Gastroesophageal sphincter (tissue), 4 donors: ENCODE data around the gene MED22. TPM values are rescaled to one million over a fixed set of nuclear protein-coding genes. Genes with fewer than 3 reads are reported as not detected.

Source experiments
- ATAC-seq: fragments of 150-250 bp; one replicate; pipeline ENCODE4 v1.9.1; 2016; ENCODE audit warnings: mild to moderate bottlenecking, moderate library complexity
- H3K27ac ChIP-seq, 4 donors: fragments of 200-600 bp; sonication (generic) in 3 of 4; 1 replicate in 3 of 4; 2 replicates in 1 of 4; pipeline ENCODE4 v1.5.1; 2016 to 2019
- H3K27me3 ChIP-seq: fragments of 200-600 bp; sonication (generic); one replicate; pipeline ENCODE4 v1.5.1; 2019
- H3K36me3 ChIP-seq, 2 donors: fragments of 200-600 bp; sonication (generic); one replicate each; pipeline ENCODE4 v1.5.1; 2019; ENCODE audit warnings: control low read depth in 1 of 2
- H3K4me1 ChIP-seq, 3 donors: fragments of 200-600 bp; sonication (generic); 1 replicate in 2 of 3; 2 replicates in 1 of 3; pipeline ENCODE4 v1.5.1; 2016 to 2019; ENCODE audit warnings: control low read depth in 2 of 3
- H3K4me3 ChIP-seq, 2 donors: fragments of 200-600 bp; sonication (generic); one replicate each; pipeline ENCODE4 v1.5.1; 2019; ENCODE audit warnings: mild to moderate bottlenecking in 1 of 2, moderate library complexity in 1 of 2
- H3K9me3 ChIP-seq, 3 donors: fragments of 200-600 bp; sonication (generic); one replicate each; pipeline ENCODE4 v1.5.1; 2017 to 2019; ENCODE audit warnings: control low read depth in 2 of 3
- EP300 ChIP-seq: sonication (generic); formaldehyde crosslinking; IDR thresholded peaks from one replicate; pipeline ENCODE4 v1.6.1; 2017; ENCODE audit warnings: antibody characterized with exemption, mild to moderate bottlenecking
- POLR2A ChIP-seq, 2 donors: fragments of 450-650 bp; IDR thresholded peaks; one replicate each; pipeline ENCODE4 v1.6.1; 2017; ENCODE audit warnings: antibody characterized with exemption in 2 of 2, mild to moderate bottlenecking in 2 of 2, moderate library complexity in 1 of 2
- POLR2AphosphoS5 ChIP-seq: sonication (generic); formaldehyde crosslinking; IDR thresholded peaks from one replicate; pipeline ENCODE4 v1.6.1; 2017; ENCODE audit warnings: antibody characterized with exemption
- WGBS, 2 donors: methylation state at CpG; one replicate each; pipeline ENCODE4 v1.1.5; 2018; ENCODE audit warnings: low coverage in 1 of 2; 5-methylcytosine and 5-hydroxymethylcytosine counted together
- total RNA-seq, 4 donors: library from RNA; depleted of rRNA; stranded (reverse); fragments of >200 nt; gene quantifications; one replicate each; pipeline ENCODE4 v1.1.0, GENCODE V29; 2016
- TF ChIP-seq, protein P1 (sequence below), 4 experiments: fragments of 200-600 bp in 2 of 4; fragments of 450-650 bp in 2 of 4; sonication (generic) in 1 of 4; IDR thresholded peaks; one replicate each; pipeline ENCODE4 v1.5.1; 2017 to 2019; ENCODE audit warnings: antibody characterized with exemption in 4 of 4, mild to moderate bottlenecking in 2 of 4, moderate library complexity in 2 of 4

The MED22 gene
- total RNA-seq, 4 donors from 2014 or later: 25.1 to 47.3 (median 37.8) TPM

DNA sequence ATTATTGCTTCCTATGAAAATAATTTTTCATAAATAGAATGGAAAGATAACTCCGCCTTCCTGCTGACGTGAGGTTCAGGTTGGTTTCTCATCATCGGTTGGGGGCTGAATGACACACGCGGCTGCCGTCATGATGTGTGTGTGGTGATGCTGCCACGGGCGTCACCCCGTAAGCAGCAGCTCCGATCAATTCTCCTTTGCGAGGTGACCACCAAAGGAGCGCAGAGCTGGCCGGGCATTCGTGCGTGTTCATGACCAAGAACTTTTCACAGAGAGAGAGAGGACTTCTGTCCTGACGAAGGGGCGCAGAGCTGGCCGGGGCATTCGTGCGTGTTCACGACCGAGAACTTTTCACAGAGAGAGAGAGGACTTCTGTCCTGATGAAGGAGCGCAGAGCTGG is 42.2 kb downstream of the MED22 start:
- Histone ChIP-seq H3K4me3 (no peak overlapping the region), H3K36me3 (no peaks in the 10 kb centered on the region), H3K9me3 (no peaks in the 10 kb centered on the region), H3K27ac (no peak overlapping the region), H3K4me1 (no peaks in the 10 kb centered on the region), H3K27me3 (peaks cover 58% of the 10 kb centered on the region)
- WGBS, 2 donors: 70 to 91% methylated on average over 5 to 14 of the region's 23 CpGs
- ATAC-seq: no peak
- TF ChIP-seq, protein P1, sequence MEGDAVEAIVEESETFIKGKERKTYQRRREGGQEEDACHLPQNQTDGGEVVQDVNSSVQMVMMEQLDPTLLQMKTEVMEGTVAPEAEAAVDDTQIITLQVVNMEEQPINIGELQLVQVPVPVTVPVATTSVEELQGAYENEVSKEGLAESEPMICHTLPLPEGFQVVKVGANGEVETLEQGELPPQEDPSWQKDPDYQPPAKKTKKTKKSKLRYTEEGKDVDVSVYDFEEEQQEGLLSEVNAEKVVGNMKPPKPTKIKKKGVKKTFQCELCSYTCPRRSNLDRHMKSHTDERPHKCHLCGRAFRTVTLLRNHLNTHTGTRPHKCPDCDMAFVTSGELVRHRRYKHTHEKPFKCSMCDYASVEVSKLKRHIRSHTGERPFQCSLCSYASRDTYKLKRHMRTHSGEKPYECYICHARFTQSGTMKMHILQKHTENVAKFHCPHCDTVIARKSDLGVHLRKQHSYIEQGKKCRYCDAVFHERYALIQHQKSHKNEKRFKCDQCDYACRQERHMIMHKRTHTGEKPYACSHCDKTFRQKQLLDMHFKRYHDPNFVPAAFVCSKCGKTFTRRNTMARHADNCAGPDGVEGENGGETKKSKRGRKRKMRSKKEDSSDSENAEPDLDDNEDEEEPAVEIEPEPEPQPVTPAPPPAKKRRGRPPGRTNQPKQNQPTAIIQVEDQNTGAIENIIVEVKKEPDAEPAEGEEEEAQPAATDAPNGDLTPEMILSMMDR (IDR thresholded peaks at IDR 0.05): no peak
- TF ChIP-seq POLR2AphosphoS5 (no peak), POLR2A (IDR thresholded peaks at IDR 0.05) (no peak), EP300 (no peak)

DNA sequence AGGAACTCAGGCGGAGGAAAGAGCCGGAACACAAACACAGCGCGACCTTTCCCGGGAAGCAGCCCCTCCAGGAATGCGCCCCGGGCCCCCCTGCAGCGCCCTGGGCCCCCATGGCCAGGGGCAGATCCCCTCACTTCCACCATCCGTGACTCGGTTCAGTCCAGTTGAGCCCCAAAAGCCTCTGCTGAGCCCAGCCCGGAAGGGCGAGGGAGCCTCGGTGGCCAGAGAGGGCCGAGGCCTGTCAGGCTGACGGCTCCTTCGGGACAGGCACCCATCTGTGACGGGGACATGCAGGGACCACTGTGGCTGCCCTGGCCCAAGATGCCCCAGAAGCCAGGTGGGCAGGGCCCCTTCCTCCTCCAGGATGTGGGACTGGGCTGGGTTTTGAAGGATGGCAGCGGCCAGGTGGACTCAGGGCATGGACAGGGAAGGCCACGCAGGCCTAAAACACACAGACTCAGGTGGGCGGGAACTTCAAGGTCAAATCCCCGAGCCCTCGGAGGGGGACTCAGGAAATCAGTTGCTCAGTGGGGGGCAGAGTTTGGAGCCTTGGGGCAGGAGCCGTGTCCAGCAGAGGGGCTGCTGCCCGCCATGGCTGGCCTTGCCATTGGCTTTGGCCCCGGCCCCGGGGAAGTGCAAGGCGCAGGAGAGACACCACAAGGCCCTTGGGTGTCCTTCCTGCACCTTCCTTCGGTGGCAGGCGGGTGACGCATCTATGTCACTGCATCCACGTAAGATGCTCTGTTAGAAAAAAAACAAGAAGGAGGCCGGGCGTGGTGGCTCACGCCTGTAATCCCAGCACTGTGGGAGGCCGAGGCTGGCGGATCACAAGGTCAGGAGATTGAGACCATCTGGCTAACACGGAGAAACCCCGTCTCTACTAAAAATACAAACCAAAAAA is 43.2 kb downstream of the MED22 start:
- Histone ChIP-seq H3K4me1 (no peaks in the 10 kb centered on the region), H3K9me3 (no peaks in the 10 kb centered on the region), H3K36me3 (no peaks in the 10 kb centered on the region), H3K4me3 (no peak overlapping the region), H3K27ac (no peak overlapping the region), H3K27me3 (peaks cover 59% of the 10 kb centered on the region)
- ATAC-seq: no peak
- 40 to 93% methylated on average over 1 to 3 of the region's 38 CpGs for WGBS, 2 donors
- TF ChIP-seq EP300 (no peak), POLR2A (IDR thresholded peaks at IDR 0.05) (no peak), POLR2AphosphoS5 (no peak)
- TF ChIP-seq, protein P1 (IDR thresholded peaks at IDR 0.05): no peak

DNA sequence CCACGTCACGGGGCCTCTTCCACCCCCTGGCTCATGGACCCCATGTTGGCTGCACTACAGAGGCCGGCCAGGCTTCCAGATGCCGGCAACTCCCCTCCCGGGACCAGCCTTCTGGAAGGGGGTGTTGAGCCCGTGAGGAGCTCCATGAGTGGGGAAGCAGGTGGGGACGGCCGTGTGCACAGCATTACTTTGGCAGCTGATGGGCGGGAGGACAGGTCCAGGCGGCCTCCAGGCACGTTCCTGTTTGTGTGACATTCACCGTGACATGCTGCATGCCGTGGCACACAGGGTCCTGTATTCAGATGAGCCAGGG is 43.8 kb downstream of the MED22 start:
- no peaks in the 10 kb centered on the region for H3K9me3 ChIP-seq
- H3K4me1 ChIP-seq: no peaks in the 10 kb centered on the region
- TF ChIP-seq EP300 (no peak), POLR2A (IDR thresholded peaks at IDR 0.05) (no peak)
- TF ChIP-seq, protein P1 (IDR thresholded peaks at IDR 0.05): no peak
- no CpG with 5 or more reads among the region's 13 CpGs for WGBS, 2 donors
- no peak overlapping the region for H3K27ac ChIP-seq
- no peak for ATAC-seq
- H3K4me3 ChIP-seq: no peak overlapping the region
- H3K36me3 ChIP-seq: no peaks in the 10 kb centered on the region
- peaks cover 58% of the 10 kb centered on the region for H3K27me3 ChIP-seq

DNA sequence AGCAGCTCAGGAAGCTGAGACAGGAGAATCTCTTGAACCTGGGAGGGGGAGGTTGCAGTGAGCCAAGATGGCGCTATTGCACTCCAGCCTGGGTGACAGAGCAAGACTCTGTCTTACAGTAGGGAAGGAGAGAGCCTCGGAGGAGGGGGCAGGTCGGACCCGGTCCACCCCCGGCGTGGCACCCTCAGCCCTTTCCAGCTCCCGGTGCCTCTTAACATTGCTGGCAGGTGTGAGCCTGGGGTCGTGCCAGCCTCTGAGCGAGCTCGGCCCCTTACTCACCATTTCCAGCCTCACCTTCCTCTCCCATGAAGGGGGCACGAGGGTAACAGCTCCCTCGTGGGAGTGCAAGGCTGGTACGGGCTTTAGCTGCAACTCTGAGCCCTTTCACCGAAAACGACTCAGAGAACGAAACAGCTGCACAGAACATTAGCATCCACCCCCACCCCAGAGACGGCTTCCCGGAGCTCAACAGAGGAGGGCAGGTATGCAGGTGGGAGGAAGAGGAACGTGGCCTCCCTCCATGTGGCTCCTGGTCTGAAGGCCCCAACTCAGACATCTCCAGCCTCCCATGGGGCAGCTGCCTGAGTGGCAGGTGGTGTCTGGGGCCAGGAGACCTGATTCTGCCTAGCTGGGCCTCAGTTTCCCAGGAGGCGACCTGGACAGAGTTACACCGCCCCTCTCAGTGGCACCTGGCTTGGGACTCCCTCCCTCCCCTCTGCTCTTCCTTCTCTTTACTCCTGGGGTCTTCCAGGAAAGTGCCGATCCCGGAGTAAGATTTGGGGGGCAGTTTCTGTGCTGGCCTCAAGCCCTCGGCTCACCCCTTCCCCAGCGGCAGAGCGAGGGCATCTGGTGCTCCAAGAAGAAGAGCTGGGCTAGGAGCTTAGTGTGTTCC is 44.4 kb downstream of the MED22 start:
- Histone ChIP-seq H3K9me3 (no peaks in the 10 kb centered on the region), H3K4me3 (no peak overlapping the region), H3K36me3 (no peaks in the 10 kb centered on the region), H3K4me1 (no peaks in the 10 kb centered on the region), H3K27me3 (peaks cover 63% of the 10 kb centered on the region), H3K27ac (no peak overlapping the region)
- TF ChIP-seq, protein P1 (IDR thresholded peaks at IDR 0.05): no peak
- TF ChIP-seq POLR2A (IDR thresholded peaks at IDR 0.05) (no peak), POLR2AphosphoS5 (no peak)
- ATAC-seq: no peak
- 40% methylated on average over 2 of the region's 26 CpGs; no CpG with 5 or more reads in 1 of the 2 donors for WGBS, 2 donors
